Retinal pigment epithelial cell (primary cell): Measurements from ENCODE around the gene GLS.

ENCODE experiments used
- DNase-seq: peaks from one replicate; pipeline ENCODE4 v3.0.0-alpha.2; 2010; ENCODE audit warnings: low read depth
- H3K4me3 ChIP-seq: 2 replicates; pipeline ENCODE4 v1.5.1; 2011; ENCODE audit warnings: mild to moderate bottlenecking, low read length, control low read depth, moderate library complexity
- CTCF ChIP-seq: conservative IDR thresholded peaks from 2 replicates; pipeline ENCODE4 v1.5.1; 2011; ENCODE audit warnings: low read depth, low read length, control low read depth, inconsistent platforms

GLS gene

GRCh38 chr2:190903693-190904450, 23.3 kb downstream of the GLS start:
- H3K4me3 ChIP-seq: no peak overlapping the region
- no peak for TF ChIP-seq CTCF
- no peak for DNase-seq

GRCh38 chr2:190904640-190905261, 24.1 kb downstream of the GLS start:
- H3K4me3 ChIP-seq: no peak overlapping the region
- TF ChIP-seq CTCF: no peak
- DNase-seq: no peak

GRCh38 chr2:190908532-190908931, 27.9 kb downstream of the GLS start:
- no peak for DNase-seq
- no peak for TF ChIP-seq CTCF
- no peak overlapping the region for H3K4me3 ChIP-seq

GRCh38 chr2:190909680-190910079, 29.1 kb downstream of the GLS start:
- no peak for TF ChIP-seq CTCF
- no peak for DNase-seq
- H3K4me3 ChIP-seq: no peak overlapping the region

- TF ChIP-seq CTCF: no peak
- DNase-seq: no peak
- no peak overlapping the region for H3K4me3 ChIP-seq
These were observed 29.9 kb downstream of the GLS start for GRCh38 chr2:190910341-190911136.

- no peak for TF ChIP-seq CTCF
- no peak for DNase-seq
- H3K4me3 ChIP-seq: no peak overlapping the region
These were observed 31.2 kb downstream of the GLS start for GRCh38 chr2:190911813-190912212.
